GM21717 (cell line): ENCODE results near the gene SLC41A2.
"Not testable (repeated sequence)": the region's sequence is repeated elsewhere in the genome, so short reads cannot be mapped to it uniquely, and the experiment has no call there.

Experiments
- ATAC-seq: cut with Tn5 transposase; IDR thresholded peaks from one replicate; pipeline ENCODE4 v1.9.1; 2021; ENCODE audit warnings: mild to moderate bottlenecking, moderate library complexity; ENCODE audit not compliant: unreplicated experiment

The SLC41A2 gene, protein sequence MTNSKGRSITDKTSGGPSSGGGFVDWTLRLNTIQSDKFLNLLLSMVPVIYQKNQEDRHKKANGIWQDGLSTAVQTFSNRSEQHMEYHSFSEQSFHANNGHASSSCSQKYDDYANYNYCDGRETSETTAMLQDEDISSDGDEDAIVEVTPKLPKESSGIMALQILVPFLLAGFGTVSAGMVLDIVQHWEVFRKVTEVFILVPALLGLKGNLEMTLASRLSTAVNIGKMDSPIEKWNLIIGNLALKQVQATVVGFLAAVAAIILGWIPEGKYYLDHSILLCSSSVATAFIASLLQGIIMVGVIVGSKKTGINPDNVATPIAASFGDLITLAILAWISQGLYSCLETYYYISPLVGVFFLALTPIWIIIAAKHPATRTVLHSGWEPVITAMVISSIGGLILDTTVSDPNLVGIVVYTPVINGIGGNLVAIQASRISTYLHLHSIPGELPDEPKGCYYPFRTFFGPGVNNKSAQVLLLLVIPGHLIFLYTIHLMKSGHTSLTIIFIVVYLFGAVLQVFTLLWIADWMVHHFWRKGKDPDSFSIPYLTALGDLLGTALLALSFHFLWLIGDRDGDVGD

DNA sequence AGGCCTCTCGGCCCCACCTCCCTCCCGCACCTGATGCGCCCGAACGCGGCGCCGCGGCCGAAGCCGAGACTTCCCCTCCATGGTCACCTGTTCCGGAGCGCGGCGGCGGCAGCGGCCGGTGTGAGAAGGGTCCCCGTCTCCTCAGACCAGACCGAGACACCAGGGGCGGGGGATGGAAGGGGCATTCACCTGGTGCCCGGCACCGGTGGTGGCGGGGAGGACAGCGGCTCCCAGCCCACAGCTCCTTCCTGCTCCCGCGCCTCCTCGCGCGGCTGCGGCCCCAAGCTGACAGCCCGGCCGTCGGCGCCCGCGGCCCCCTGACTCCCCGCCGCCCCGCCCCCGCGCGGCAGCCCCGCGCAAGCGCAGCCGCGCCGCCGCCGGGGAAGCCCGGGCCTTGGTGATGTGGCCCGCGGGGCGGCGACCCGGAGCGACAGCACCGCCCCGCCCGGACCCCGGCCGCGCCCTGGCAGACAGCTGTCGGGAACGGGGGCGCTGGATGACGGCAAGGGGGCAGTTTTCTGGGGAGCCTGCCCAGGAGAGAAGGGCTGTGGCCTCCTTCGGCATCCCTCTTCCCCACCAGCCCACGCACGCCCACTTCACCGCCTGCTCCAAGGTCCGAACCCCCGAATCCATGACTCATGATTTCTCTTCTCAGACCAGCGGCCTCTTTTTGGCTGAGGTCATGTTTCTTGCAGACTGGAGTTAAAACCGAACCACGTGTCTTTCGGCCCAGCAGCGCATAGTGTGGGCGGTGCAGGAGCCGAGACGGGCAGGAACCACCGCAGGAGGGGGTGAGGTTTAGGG is at the start of gene SLC41A2:
Gene SLC41A2, minus strand, starts transcription at position 290 of the 804 bp plus-strand sequence. CDS start 29,763 bp downstream, outside the sequence.
- peak; percentile 76 for ATAC-seq

DNA sequence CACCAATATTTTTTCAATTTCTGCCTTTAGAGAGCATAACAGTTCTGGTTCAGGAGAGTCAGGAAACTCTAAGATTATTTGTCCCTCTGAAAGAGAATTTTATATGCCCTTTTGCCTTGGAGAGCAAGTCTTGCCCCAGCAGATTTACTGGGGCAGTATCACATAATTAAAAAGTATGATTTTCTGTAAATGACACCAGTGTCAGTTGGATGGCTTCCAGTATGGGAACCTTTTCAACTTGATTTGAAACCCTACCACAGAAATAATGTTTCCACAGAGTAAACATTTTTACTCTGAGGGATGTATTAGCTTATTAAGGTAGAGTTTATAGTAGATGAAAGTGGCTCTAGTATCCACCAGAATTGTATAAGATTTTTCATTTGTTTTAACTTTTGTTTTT is 43.4 kb upstream of the SLC41A2 start:
- ATAC-seq: no peak

DNA sequence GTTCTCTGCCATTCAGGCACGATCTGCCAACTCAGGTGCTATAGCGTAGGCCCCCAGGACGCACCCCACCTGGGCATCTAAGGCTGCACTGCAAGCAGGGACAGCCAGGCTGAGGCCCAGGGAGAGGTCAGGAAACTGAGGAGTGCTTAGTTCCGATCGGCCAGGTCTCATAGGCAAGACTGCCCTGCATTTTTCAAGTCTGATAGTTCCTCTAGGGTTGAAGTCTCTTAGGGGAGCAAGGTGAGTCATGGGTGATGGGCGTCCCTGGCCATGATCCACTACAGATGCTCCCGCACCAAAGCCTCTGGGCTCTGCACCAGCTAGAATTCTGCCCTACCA is 41.2 kb upstream of the SLC41A2 start:
- ATAC-seq: no peak

DNA sequence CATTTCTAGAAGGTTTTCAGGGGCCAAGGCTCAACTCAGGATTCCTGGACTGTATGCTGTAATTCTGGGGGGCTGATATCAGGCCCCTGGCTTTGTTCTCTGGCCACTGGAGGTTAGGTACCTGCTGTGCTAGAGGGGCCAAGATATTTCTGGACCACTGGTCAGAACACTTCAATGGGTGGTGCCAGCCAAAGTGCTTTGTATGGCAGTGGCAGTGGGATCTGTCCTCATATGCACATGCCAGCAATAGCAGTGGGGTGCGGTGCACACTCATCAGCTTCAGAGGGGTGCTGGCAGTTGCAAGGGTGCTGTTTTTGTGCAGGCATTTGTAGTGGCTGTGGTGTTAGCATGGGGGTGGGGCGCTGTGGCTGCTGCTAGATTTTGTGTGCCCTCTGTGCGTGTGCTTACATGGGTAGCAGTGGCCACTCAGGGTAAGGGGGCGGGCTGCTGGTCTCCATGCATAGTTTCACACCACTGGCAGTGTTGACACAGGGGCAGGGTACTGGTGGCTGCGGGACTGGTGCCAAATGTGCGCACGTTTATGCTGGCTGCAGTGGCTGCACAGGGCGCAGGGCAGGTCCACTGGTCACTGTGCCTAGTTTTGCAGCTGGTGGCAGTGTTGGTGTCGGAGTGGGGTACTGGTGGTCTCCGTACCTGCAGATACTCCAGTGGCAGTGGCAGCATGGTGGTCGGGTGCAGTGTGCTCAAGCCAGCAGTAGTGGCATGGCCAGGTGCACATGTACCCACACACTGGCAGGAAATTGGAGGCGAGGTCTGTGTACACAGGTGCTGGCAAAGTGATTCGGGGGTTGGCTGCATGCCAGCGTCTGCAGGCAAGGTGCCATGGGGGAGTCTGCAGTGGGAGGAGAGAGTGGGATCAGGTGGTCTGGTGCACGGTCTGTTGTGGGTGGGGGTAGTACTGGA is 40.6 kb upstream of the SLC41A2 start:
- no peak for ATAC-seq

DNA sequence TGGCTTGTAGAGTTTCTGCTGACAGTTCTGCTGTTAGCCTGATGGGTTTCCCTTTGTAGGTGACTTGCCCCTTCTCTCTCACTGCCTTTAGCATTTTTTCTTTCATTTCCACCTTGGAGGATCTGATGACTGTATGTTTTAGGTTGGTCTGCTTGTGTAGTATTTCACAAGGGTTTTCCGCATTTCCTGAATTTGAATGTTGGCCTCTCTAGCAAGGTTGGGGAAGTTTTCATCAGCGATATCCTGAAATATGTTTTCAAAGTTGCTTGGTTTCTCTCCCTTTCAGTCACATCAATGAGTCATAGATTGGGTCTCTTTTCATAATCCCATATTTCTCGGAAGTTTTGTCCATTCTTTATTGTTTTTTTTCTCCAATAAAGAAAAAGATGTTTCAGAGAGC is 39.5 kb upstream of the SLC41A2 start:
- ATAC-seq: no peak

DNA sequence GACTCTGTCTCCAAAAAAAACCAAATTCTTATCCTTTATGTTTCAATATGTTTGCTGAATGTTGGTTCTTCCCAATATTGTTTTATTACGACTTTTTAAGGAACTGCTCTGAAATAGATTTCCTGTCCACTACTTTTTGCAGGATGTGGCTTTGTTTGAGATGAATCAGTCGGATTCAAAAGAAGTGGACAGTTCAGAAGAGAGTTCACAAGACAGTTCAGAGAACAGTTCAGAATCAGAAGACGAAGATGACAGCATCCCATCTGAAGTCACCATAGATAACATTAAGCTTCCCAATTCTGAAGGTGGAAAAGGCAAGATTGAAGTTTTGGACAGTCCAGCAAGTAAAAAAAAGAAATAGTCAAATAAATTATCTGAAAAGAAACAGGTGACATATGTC is 36.2 kb upstream of the SLC41A2 start:
- no peak for ATAC-seq

DNA sequence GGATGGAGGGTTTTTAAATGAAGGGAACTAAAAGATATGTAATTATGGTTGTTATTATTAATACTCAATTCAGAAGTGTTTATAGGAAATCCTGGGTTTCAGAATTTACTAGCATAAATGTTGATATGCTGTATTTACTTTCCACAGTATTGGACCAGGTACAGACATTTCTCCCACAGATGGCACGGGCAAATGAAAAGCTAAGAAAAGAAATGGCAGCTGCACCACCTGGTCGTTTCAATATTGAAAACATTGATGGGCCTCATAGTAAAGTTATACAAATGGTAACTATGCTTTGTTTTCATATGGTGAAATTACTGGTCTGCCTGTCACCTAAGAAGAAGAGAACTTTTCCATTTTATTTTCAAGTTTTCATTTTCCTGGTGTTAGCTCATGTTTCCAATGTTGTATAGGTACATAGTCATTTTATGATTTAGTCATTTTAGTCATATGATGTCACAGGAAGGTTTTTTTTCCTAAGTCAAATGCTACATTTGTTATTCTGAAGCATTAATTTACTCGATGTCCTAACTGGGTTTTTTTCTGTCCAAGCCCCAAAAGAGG is 33.6 kb upstream of the SLC41A2 start:
- no peak for ATAC-seq

DNA sequence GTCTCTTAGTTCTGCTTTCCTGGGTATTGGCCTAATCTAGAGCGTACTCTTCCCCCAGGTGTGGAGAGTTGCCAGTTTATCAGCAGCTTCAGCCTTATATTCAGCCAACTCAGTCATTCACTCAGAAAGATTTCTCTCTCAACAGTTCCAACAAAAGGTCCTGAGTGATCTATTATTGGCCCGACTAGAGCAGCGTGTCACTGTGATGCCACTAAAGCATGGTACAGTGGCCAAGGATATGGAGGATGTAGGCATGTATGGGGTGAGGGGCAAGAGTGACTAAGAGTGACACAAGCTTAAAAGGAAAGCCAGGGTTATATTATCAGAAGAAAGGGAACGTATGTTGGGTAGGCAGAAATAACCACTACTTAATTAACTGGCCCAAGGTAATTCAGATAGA is 32.9 kb upstream of the SLC41A2 start:
- ATAC-seq: no peak

DNA sequence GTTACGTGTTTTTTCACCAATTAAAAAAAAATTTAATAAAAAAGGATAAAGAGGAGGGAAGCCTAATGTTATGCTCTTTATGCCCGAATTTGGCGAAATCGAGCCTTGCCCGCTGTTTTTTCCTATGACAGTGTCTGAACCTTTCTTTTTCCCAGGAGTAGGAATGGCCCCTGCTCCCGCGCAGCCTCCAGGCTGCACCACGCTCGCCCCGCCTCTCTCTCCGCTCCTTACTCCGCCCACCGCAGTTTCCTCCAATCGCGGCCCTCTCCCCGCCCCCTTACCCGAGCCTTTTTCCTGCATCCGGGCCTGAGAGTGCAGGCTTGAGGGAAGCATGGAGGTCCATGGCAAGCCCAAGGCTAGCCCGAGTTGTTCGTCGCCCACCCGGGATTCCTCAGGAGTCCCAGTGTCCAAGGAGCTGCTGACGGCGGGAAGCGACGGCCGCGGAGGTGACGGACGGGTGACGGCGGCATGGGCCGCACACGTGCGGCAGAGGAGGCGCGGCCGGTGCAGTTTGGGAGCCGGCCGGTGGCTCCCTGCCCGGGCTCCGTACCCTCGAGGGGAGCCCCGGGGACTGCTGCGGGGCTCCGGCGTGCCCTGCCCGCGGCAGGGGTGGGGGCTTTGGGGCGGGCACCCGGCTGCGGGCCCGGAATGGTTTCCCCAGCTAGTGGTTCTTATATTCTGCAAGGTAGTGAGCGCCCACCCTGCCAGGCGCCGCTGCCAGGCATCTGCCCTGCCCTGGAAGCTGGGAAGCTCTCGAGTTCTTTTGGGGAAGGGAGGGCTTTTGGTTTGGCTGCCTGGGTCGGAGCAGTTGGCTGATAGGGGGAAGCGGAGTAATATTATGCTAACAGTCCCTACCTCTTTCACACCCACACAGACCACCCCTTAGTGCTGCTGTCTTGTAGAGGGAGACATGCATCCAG is 28.2 kb upstream of the SLC41A2 start, which contains the start of gene NOPCHAP1:
Gene NOPCHAP1, plus strand, starts transcription at position 295 of the 920 bp plus-strand sequence. Its CDS starts 37 bp downstream, at position 332.
- ATAC-seq: peak; percentile 98

DNA sequence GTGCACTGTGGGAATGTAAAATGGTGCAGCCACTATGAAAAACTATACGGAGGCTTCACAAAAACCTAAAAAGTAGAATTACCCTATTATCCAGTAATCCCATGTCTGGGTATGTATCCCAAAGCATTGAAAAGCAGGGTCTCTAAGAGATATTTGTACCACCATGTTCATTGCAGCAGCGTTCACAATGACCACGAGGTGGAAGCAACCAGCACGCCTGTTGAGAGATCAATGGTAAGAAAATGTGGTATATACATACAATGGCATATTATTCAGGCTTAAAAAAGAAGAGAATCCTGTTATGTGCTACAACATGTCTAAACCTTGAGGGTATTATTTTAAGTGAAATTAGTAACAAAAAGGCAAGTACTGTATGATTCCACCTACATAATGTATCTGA is 27.1 kb upstream of the SLC41A2 start:
- no peak for ATAC-seq

DNA sequence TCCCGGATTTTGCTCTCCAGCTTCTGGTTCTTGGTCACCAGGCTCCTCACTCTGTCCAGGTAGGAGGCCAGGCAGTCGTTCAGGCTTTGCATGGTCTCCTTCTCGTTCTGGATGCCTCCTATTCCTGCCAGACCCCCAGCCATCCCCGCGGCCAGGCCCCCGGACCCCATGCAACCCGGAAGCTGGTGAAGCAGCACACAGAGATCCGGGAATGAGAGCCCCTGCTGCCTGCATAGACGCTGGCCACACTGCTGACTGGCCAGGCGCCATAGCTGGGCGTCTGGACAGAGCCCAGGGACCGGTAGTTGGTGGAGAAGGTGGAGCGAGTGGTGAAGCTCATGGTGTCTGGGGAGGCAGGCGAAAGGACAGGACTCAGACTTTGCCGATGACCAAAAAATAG is 19.6 kb upstream of the SLC41A2 start:
- ATAC-seq: not testable (repeated sequence)

DNA sequence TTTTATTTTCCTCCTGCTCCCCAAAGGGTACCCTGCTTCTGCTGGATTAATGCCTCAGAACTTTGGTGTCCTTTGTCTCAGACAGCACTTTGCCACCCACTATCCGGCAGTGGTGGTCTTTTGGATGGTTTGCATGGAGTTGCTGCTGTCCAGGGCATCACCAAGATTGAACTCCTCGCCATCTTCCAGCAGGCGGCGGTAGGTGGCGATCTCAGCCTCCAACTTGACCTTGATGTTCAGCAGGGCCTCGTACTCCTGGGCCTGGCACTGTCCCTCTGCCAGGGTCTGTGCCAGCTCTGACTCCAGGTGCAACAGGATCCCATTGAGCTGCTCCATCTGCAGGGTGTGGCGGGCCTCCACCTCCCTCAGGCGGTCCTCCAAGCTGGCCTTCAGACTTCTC is 18.6 kb upstream of the SLC41A2 start:
- ATAC-seq: no peak

DNA sequence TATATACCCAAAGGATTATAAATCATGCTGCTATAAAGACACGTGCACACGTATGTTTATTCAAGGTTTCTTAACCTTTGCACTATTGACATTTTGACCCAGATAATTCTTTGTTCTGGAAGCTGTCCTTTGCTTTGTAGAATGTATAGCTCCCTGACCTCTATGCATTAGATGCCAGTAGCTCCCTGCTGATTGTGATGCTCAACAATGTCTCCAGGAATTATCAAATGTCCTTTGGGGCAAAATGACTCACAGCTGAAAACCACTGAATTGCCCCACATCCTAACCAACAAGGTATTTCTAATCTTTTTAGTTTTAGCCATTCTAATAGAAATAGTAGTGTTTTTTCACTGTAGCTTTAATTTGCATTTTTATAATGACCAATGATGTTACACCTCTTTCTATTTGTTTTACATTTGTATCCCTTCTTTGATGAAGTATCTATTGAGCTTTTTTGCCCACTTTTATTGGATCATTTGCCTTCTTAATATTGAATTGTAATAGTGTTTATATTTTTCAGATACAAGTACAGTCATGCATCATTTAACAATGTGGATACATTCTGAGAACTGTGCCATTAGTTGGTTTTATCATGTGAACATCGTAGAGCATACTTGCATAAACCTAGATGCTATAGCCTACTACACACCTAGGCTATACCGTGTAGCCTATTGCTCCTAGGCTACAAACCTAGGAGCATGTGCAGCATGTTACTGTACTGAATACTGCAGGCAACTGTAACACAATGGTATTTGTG is 17.7 kb upstream of the SLC41A2 start:
- no peak for ATAC-seq

DNA sequence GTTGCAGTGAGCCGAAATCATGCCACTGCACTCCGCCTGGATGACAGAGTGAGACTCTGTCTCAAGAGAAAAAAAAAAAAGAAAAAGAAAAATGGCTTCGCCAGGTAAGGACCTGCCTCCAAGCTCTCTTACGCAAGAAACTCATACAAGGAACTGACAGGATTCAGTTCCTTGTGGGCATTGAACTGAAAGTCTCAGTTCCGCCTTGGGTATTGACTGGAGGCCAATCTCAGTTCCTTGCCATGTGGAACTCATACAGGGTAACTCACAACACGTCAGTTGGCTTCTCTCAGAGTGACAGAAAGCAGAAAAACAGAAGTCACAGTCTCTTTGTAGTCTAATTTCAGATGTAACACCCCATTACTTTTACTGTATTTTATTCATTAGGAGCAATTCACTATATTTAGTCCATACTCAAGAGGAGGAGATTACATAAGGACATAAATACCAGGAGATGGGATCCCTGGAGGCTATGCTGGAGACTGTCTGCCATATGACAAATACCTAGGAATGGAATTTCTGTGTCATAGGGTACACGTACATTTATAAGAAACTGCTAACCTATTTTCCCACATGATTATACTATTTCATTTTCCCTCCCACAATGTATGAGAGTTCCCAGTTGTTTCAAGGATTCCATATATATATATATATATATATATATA is 16.7 kb upstream of the SLC41A2 start:
- ATAC-seq: peak; percentile 95

DNA sequence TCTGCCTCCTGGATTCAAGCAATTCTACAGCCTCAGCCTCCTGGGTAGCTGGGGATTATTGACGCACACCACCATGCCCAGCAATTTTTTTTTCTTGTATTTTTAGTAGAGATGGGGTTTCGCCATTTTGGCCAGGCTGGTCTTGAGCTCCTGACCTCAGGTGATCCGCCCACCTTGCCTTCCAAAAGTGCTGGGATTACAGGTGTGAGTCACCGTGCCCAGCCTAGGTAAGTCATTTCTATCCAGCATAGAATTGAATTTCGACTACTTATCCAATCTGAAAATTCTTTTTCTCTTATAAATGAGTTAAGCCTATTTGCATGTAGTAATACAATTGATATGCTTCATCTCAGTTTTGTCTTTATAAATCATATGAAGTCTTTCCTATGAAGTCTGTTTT is 15.2 kb upstream of the SLC41A2 start:
- ATAC-seq: no peak

DNA sequence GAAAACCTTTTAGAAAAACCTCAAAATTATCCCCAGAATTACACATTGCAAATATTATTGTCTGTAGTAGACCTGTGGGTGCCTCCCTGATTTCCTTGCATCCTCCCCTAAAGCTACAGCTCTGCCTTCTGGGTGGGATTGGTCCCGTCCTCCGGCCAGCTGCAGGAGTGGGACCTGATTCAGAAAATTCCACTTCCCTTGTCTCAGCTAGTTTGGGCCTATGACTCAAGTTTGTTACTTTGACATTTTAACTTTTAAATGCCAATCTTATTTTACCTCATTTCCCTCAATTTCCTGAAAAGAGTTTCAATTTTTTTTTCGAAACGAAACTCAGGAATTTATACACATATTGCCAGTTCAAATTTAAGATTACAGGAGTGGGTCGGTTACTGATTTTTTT is 13.2 kb upstream of the SLC41A2 start:
- no peak for ATAC-seq

DNA sequence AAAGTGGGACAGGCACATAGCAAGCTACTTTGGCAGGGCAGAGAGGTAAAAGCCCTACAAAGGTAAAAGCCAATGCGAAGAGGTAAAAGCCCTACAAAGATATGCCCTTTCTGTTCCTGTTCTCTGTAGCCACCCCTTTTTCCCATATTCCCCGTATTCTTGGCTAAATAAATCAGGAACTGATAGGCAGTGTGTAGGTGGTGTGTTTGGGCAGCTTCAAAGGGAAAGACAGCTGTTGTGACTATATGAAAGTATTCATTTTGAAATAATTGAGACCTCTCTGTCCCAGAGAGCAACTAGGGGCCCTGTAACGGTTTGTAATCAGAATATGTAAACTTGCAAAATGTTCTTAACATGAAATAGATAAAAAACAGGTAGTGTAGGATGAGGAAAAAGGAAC is 11.3 kb upstream of the SLC41A2 start:
- no peak for ATAC-seq

DNA sequence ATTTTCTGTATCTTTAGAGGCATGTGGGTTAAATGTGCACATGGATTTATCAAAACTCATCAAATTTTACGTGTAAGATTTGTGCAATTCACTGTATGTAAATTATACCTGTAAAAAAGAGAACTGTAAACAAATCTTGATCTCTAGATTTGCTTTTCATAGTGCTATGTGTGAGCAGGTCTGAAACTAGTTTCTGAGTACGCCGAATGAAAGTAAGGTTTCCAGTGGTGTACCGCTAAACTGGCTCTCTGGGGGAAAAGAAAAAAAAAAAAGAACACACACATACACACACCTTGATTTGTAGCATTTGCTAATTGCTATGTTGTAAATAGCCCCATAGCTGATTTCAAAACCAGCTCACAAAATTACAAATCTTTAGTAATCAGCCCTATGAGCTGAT is 8.6 kb upstream of the SLC41A2 start:
- ATAC-seq: peak; percentile 88
